ENCODE results near the gene ANKS3. TPM values are rescaled to one million over a fixed set of nuclear protein-coding genes. Genes with fewer than 3 reads are reported as not detected.

Gene ANKS3
- total and polyA plus RNA-seq, 4 donors, result 12.6 to 26.3 (median 24.4) TPM

DNA sequence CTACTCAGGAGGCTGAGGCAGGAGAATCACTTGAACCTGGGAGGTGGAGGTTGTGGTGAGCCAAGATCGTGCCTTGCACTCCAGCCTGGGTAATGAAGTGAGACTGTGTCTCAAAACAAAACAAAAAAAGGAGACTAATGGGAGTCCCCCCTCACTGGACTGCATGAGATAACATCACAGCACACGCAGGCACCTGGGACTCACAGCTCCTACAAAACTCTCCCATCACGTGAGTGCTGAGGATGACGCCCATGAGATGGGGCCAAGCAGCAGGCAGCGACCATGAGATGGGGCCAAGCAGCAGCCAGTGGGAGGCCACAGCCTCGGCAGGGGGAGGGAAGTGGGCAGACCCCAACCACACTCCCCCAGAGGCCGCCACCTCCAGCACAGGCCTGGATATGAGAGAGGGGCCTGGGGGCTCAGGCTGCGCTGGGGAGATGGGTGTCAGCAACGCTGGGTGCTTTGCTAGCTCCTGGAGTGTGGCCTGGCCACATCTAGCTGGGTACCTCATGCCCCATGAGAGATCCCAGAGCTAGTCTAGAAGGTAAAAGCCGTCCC lies 15.7 kb upstream of the ANKS3 start:
- no peak overlapping the region for H3K27ac ChIP-seq (ENCODE audit: low read depth in 1 of 2, low read length in 1 of 2)
- peaks cover 7 to 37% (median 23%) of the 10 kb centered on the region in 4 donors for H3K36me3 ChIP-seq (ENCODE audit: control insufficient read depth in 4 of 4, insufficient read depth in 4 of 4, low read length in 4 of 4)
- H3K9ac ChIP-seq (ENCODE audit: insufficient read depth in 1 of 2, low read length in 2 of 2), result no peak overlapping the region
- TF ChIP-seq, protein P1, sequence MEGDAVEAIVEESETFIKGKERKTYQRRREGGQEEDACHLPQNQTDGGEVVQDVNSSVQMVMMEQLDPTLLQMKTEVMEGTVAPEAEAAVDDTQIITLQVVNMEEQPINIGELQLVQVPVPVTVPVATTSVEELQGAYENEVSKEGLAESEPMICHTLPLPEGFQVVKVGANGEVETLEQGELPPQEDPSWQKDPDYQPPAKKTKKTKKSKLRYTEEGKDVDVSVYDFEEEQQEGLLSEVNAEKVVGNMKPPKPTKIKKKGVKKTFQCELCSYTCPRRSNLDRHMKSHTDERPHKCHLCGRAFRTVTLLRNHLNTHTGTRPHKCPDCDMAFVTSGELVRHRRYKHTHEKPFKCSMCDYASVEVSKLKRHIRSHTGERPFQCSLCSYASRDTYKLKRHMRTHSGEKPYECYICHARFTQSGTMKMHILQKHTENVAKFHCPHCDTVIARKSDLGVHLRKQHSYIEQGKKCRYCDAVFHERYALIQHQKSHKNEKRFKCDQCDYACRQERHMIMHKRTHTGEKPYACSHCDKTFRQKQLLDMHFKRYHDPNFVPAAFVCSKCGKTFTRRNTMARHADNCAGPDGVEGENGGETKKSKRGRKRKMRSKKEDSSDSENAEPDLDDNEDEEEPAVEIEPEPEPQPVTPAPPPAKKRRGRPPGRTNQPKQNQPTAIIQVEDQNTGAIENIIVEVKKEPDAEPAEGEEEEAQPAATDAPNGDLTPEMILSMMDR (IDR thresholded peaks at IDR 0.05; ENCODE audit: control extremely low read depth, extremely low read depth), result no peak
- DNase-seq (no peak), ATAC-seq (ENCODE audit: insufficient read depth, low FRiP score) (no peak)
- WGBS, 2 donors, result 88 to 90% methylated on average over 10 of the region's 10 CpGs
- no peaks in the 10 kb centered on the region for H3K9me3 ChIP-seq (ENCODE audit: control insufficient read depth in 4 of 4, insufficient read depth in 3 of 4, low read length in 3 of 4)
- H3K27me3 ChIP-seq (ENCODE audit: control insufficient read depth in 3 of 3, insufficient read depth in 3 of 3, low read length in 2 of 3), result no peaks in the 10 kb centered on the region
- H3K4me3 ChIP-seq, result no peak overlapping the region
- H3K4me1 ChIP-seq (ENCODE audit: control insufficient read depth in 5 of 5, insufficient read depth in 5 of 5, low read length in 5 of 5), result peaks cover 0 to 12% (median 0%) of the 10 kb centered on the region in 5 donors

- 92 to 93% methylated on average over 16 of the region's 16 CpGs for WGBS, 2 donors
- Histone ChIP-seq H3K27me3 (ENCODE audit: control insufficient read depth in 3 of 3, insufficient read depth in 3 of 3, low read length in 2 of 3) (no peaks in the 10 kb centered on the region), H3K9me3 (ENCODE audit: control insufficient read depth in 4 of 4, insufficient read depth in 3 of 4, low read length in 3 of 4) (no peaks in the 10 kb centered on the region), H3K36me3 (ENCODE audit: control insufficient read depth in 4 of 4, insufficient read depth in 4 of 4, low read length in 4 of 4) (peaks cover 2 to 34% (median 18%) of the 10 kb centered on the region in 4 donors), H3K9ac (ENCODE audit: insufficient read depth in 1 of 2, low read length in 2 of 2) (no peak overlapping the region), H3K27ac (ENCODE audit: low read depth in 1 of 2, low read length in 1 of 2) (no peak overlapping the region), H3K4me1 (ENCODE audit: control insufficient read depth in 5 of 5, insufficient read depth in 5 of 5, low read length in 5 of 5) (peaks cover 0 to 12% (median 0%) of the 10 kb centered on the region in 5 donors), H3K4me3 (no peak overlapping the region)
- no peak for DNase-seq
- ATAC-seq (ENCODE audit: insufficient read depth, low FRiP score), result no peak
- TF ChIP-seq, protein P1 (IDR thresholded peaks at IDR 0.05; ENCODE audit: control extremely low read depth, extremely low read depth), result no peak
Observed at GRCh38 chr16:4748682-4749411, 14.8 kb upstream of the ANKS3 start.

GRCh38 chr16:4747906-4748681 lies 14.0 kb upstream of the ANKS3 start:
- Histone ChIP-seq H3K36me3 (ENCODE audit: control insufficient read depth in 4 of 4, insufficient read depth in 4 of 4, low read length in 4 of 4) (peaks cover 2 to 27% (median 16%) of the 10 kb centered on the region in 4 donors), H3K27me3 (ENCODE audit: control insufficient read depth in 3 of 3, insufficient read depth in 3 of 3, low read length in 2 of 3) (no peaks in the 10 kb centered on the region), H3K9me3 (ENCODE audit: control insufficient read depth in 4 of 4, insufficient read depth in 3 of 4, low read length in 3 of 4) (no peaks in the 10 kb centered on the region), H3K9ac (ENCODE audit: insufficient read depth in 1 of 2, low read length in 2 of 2) (no peak overlapping the region), H3K4me3 (no peak overlapping the region), H3K4me1 (ENCODE audit: control insufficient read depth in 5 of 5, insufficient read depth in 5 of 5, low read length in 5 of 5) (peaks cover 0 to 12% (median 0%) of the 10 kb centered on the region in 5 donors), H3K27ac (ENCODE audit: low read depth in 1 of 2, low read length in 1 of 2) (no peak overlapping the region)
- DNase-seq (no peak), ATAC-seq (ENCODE audit: insufficient read depth, low FRiP score) (no peak)
- 78 to 81% methylated on average over 14 of the region's 14 CpGs for WGBS, 2 donors
- TF ChIP-seq, protein P1 (IDR thresholded peaks at IDR 0.05; ENCODE audit: control extremely low read depth, extremely low read depth), result no peak

All from lung (tissue), 12 donors.